ENCODE data around the gene ANKS1B.
"Not testable (repeated sequence)": the region's sequence is repeated elsewhere in the genome, so short reads cannot be mapped to it uniquely, and the experiment has no call there.

Gene ANKS1B

GRCh38 chr12:99253068-99253467 is 731.7 kb downstream of the ANKS1B start:
- DNase-seq, result no peak

GRCh38 chr12:99250091-99250490 is 734.6 kb downstream of the ANKS1B start:
- DNase-seq, result no peak

GRCh38 chr12:99249543-99249942 is 735.2 kb downstream of the ANKS1B start:
- DNase-seq, result no peak

- not testable (repeated sequence) for DNase-seq
Measured at GRCh38 chr12:99237907-99238538, 746.7 kb downstream of the ANKS1B start.

GRCh38 chr12:99235381-99235780 is 749.4 kb downstream of the ANKS1B start:
- no peak for DNase-seq

GRCh38 chr12:99234702-99235101 is 750.0 kb downstream of the ANKS1B start:
- DNase-seq, result no peak

- no peak for DNase-seq
Measured at GRCh38 chr12:99232324-99232723, 752.4 kb downstream of the ANKS1B start.

- no peak for DNase-seq
Measured at GRCh38 chr12:99231031-99231430, 753.7 kb downstream of the ANKS1B start.

GRCh38 chr12:99224237-99224636 is 760.5 kb downstream of the ANKS1B start:
- DNase-seq, result no peak

- no peak for DNase-seq
Measured at GRCh38 chr12:99223579-99223978, 761.2 kb downstream of the ANKS1B start.

- DNase-seq, result no peak
Measured at GRCh38 chr12:99213047-99213446, 771.7 kb downstream of the ANKS1B start.

- no peak for DNase-seq
Measured at GRCh38 chr12:99212275-99212674, 772.5 kb downstream of the ANKS1B start.

- no peak for DNase-seq
Measured at GRCh38 chr12:99205111-99205510, 779.6 kb downstream of the ANKS1B start.

- no peak for DNase-seq
Measured at GRCh38 chr12:99201906-99202645, 782.7 kb downstream of the ANKS1B start.

- no peak for DNase-seq
Measured at GRCh38 chr12:99200711-99201384, 783.9 kb downstream of the ANKS1B start.

- no peak for DNase-seq
Measured at GRCh38 chr12:99195474-99195873, 789.3 kb downstream of the ANKS1B start.

GRCh38 chr12:99192489-99192888 is 792.2 kb downstream of the ANKS1B start:
- DNase-seq, result no peak

GRCh38 chr12:99176871-99177270 is 807.9 kb downstream of the ANKS1B start:
- no peak for DNase-seq

GRCh38 chr12:99170461-99170860 is 814.3 kb downstream of the ANKS1B start:
- DNase-seq, result no peak

GRCh38 chr12:99170037-99170436 is 814.7 kb downstream of the ANKS1B start:
- DNase-seq, result no peak

GRCh38 chr12:99157946-99158345 is 826.8 kb downstream of the ANKS1B start:
- DNase-seq, result no peak

- DNase-seq, result no peak
Measured at GRCh38 chr12:99154983-99155336, 829.8 kb downstream of the ANKS1B start.

GRCh38 chr12:99154216-99154982 is 830.3 kb downstream of the ANKS1B start:
- DNase-seq, result no peak
